Fibroblast of lung (primary cell): ENCODE measurements around the gene ATXN7L2.

ENCODE experiments used
- EZH2 ChIP-seq: IDR thresholded peaks from 2 replicates; pipeline ENCODE4 v1.5.1; 2012; ENCODE audit warnings: low read length, control low read depth, mild to moderate bottlenecking; ENCODE audit errors: missing control alignments
- TF ChIP-seq, protein P1 (sequence below), 2 donors: IDR thresholded peaks in 1 of 2; conservative IDR thresholded peaks in 1 of 2; 1 replicate in 1 of 2; 2 replicates in 1 of 2; pipeline ENCODE4 v1.5.1; 2011 to 2012; ENCODE audit warnings: low read length in 2 of 2, control low read depth in 1 of 2, inconsistent platforms in 1 of 2, low read depth in 1 of 2, mild to moderate bottlenecking in 1 of 2

DNA sequence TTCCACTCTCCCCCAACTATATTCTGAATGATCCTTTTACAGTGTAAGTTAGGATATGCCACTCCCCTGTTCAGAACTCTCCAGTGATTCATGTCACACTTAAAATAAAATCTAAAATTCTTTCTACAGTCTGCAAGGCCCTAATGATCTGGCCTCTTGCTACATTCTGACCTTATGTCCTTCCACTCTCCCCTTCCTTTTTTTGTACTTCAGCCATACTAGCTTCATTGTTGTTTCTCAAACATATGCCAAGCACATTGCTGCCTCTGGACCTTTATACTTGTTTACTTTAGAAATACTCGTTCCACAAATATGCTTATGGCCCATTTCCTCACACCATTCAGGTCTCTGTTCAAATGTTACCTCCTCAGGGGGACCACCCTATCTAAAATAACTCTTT is 42.6 kb upstream of the ATXN7L2 start:
- TF ChIP-seq, protein P1, sequence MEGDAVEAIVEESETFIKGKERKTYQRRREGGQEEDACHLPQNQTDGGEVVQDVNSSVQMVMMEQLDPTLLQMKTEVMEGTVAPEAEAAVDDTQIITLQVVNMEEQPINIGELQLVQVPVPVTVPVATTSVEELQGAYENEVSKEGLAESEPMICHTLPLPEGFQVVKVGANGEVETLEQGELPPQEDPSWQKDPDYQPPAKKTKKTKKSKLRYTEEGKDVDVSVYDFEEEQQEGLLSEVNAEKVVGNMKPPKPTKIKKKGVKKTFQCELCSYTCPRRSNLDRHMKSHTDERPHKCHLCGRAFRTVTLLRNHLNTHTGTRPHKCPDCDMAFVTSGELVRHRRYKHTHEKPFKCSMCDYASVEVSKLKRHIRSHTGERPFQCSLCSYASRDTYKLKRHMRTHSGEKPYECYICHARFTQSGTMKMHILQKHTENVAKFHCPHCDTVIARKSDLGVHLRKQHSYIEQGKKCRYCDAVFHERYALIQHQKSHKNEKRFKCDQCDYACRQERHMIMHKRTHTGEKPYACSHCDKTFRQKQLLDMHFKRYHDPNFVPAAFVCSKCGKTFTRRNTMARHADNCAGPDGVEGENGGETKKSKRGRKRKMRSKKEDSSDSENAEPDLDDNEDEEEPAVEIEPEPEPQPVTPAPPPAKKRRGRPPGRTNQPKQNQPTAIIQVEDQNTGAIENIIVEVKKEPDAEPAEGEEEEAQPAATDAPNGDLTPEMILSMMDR (conservative IDR thresholded peaks at IDR 0.05 in 1 of 2, IDR thresholded peaks at IDR 0.05 in 1 of 2; ENCODE audit: low read depth in 1 of 2, low read length in 2 of 2) = no peak
- no peak for TF ChIP-seq EZH2
